ENCODE measurements around the gene DTX3L. TPM values are rescaled to one million over a fixed set of nuclear protein-coding genes. Genes with fewer than 3 reads are reported as not detected.
"Not testable (repeated sequence)": the region's sequence is repeated elsewhere in the genome, so short reads cannot be mapped to it uniquely, and the experiment has no call there.

The DTX3L gene
- total and polyA plus RNA-seq, 5 donors, result 5.2 to 24.1 (median 13.2) TPM

DNA sequence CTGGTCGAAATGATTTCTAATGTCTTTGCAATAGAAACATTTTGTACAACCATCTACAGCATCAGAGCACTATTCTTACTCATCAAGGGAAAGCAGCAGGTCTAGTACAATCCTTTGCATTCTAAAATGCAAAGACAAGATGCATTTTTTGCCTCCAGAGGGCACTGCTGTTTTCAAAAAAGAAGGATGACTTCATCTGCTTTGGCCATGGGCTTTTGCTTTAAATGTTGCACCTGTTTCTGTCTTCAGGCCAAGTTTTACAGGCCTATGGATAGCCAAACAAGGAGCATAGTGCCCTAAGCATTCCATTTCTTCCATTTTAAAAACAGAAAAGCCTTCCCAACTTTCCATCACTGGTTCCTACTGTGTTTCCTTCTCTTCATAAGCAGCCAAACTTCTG lies 3.5 kb upstream of the DTX3L start:
- no peak for DNase-seq
- Histone ChIP-seq H3K9me3 (ENCODE audit: control insufficient read depth, low read length) (no peaks in the 10 kb centered on the region), H3K4me1 (ENCODE audit: control insufficient read depth, insufficient read depth, low read length) (peaks cover 2% of the 10 kb centered on the region), H3K27ac (ENCODE audit: low read length) (no peak overlapping the region), H3K4me3 (ENCODE audit: low read length) (no peak overlapping the region), H3K27me3 (ENCODE audit: control insufficient read depth, insufficient read depth) (no peaks in the 10 kb centered on the region)
- no peak for ATAC-seq
- intact Hi-C loops (cut with DNase I), result loop anchor here in 3 of 4 donors (2.0 to 10.0 kb wide), 2 partner anchors 114 to 118 kb away; no protein-coding TSS in a partner anchor
- WGBS, result 87% methylated on average over 1 of the region's 1 CpG

- no peaks in the 10 kb centered on the region for H3K9me3 ChIP-seq (ENCODE audit: control insufficient read depth, low read length)
- peak overlapping the region; percentile 89 for H3K4me3 ChIP-seq (ENCODE audit: low read length)
- intact Hi-C loops (cut with DNase I), result loop anchor here in 1 of 4 donors (10.0 kb wide), 1 partner anchor 112 kb away; no protein-coding TSS in a partner anchor
- no peaks in the 10 kb centered on the region for H3K27me3 ChIP-seq (ENCODE audit: control insufficient read depth, insufficient read depth)
- peak in 1 of 2 donors; percentile 15 for ATAC-seq
- H3K27ac ChIP-seq (ENCODE audit: low read length), result peak overlapping the region; percentile 71
- no peak for DNase-seq
- WGBS, result 34% methylated on average over 5 of the region's 5 CpGs
- peaks cover 2% of the 10 kb centered on the region for H3K4me1 ChIP-seq (ENCODE audit: control insufficient read depth, insufficient read depth, low read length)
These were observed 1.0 kb upstream of the DTX3L start for GRCh38 chr3:122562923-122563716.

DNA sequence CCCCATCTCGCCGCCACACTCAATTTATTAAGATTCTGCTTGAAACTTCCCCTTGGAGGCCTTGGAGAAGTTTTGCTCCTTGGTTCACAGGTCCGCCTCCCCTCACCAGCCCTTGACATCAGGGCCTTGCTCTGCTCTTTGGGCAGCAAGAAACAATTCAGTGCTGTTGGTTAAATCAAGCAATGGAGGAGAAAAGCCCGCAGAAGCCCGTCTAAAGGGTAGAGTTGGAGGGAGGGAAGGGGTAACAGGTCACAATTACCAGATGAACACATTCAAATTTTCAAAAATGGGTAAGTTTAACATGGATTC lies 467 bp upstream of the DTX3L start:
- Histone ChIP-seq H3K4me1 (ENCODE audit: control insufficient read depth, insufficient read depth, low read length) (peaks cover 2% of the 10 kb centered on the region), H3K27me3 (ENCODE audit: control insufficient read depth, insufficient read depth) (no peaks in the 10 kb centered on the region), H3K4me3 (ENCODE audit: low read length) (peak overlapping the region; percentile 89), H3K27ac (ENCODE audit: low read length) (peak overlapping the region; percentile 71), H3K9me3 (ENCODE audit: control insufficient read depth, low read length) (no peaks in the 10 kb centered on the region)
- WGBS, result 28% methylated on average over 5 of the region's 5 CpGs
- intact Hi-C loops (cut with DNase I), result loop anchor here in 1 of 4 donors (10.0 kb wide), 1 partner anchor 111 kb away; no protein-coding TSS in a partner anchor
- peak in 1 of 3 donors; percentile 53 for DNase-seq
- ATAC-seq, result peak in 1 of 2 donors; percentile 29

GRCh38 chr3:122568131-122568530 lies 4.0 kb downstream of the DTX3L start:
- not testable (repeated sequence) for H3K4me1 ChIP-seq (ENCODE audit: control insufficient read depth, insufficient read depth, low read length); H3K9me3 ChIP-seq (ENCODE audit: control insufficient read depth, low read length); H3K27me3 ChIP-seq (ENCODE audit: control insufficient read depth, insufficient read depth); ATAC-seq; H3K4me3 ChIP-seq (ENCODE audit: low read length); DNase-seq; H3K27ac ChIP-seq (ENCODE audit: low read length)
- WGBS, result over 99% methylated on average over 7 of the region's 7 CpGs
- intact Hi-C loops (cut with DNase I), result loop anchor here in 2 of 4 donors (5.0 to 10.0 kb wide), 2 partner anchors 107 to 114 kb away; partner anchors contain the start of gene PARP14 (in 1 of the 2)

DNA sequence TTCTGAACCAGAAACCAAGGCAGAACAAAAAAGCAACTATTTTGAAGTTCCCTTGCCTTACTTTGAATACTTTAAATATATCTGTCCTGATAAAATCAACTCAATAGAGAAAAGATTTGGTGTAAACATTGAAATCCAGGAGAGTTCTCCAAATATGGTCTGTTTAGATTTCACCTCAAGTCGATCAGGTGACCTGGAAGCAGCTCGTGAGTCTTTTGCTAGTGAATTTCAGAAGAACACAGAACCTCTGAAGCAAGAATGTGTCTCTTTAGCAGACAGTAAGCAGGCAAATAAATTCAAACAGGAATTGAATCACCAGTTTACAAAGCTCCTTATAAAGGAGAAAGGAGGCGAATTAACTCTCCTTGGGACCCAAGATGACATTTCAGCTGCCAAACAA lies 4.6 kb downstream of the DTX3L start:
- 78% methylated on average over 3 of the region's 3 CpGs for WGBS
- no peaks in the 10 kb centered on the region for H3K4me1 ChIP-seq (ENCODE audit: control insufficient read depth, insufficient read depth, low read length)

DNA sequence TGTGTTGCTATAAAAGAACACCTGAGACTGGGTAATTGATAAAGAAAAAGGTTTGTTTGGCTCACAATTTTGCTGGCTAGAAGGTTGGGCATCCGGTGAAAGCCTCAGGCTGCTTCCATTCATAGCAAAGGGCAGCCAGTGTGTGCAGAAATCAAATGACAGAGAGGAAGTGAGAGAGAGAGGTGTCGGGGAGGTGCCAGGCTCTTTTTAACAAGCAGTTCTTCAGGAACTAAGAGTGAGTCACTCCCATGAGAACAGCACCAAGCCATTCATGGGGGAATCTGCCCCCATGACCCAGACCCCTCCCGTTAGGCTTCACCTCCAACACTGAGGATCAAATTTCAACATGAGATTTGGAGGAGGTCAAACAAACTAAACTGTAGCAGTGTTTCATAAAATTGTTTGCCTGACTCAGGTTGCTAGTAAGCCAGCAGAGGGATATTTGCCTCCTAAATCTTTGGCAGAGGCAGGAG lies 8.8 kb downstream of the DTX3L start:
- Histone ChIP-seq H3K27me3 (ENCODE audit: control insufficient read depth, insufficient read depth) (no peaks in the 10 kb centered on the region), H3K27ac (ENCODE audit: low read length) (no peak overlapping the region), H3K9me3 (ENCODE audit: control insufficient read depth, low read length) (no peaks in the 10 kb centered on the region), H3K4me1 (ENCODE audit: control insufficient read depth, insufficient read depth, low read length) (no peaks in the 10 kb centered on the region), H3K4me3 (ENCODE audit: low read length) (no peak overlapping the region)
- ATAC-seq (peak in 1 of 2 donors; percentile 69), DNase-seq (no peak)
- intact Hi-C loops (cut with DNase I), result no loop called here
- 57% methylated on average over 3 of the region's 3 CpGs for whole genome bisulfite sequencing

More for the DNA sequence above, 4.6 kb downstream of the DTX3L start:
- Histone ChIP-seq H3K27me3 (ENCODE audit: control insufficient read depth, insufficient read depth) (no peaks in the 10 kb centered on the region), H3K9me3 (ENCODE audit: control insufficient read depth, low read length) (no peaks in the 10 kb centered on the region), H3K27ac (ENCODE audit: low read length) (no peak overlapping the region), H3K4me3 (ENCODE audit: low read length) (no peak overlapping the region)
- ATAC-seq (no peak), DNase-seq (no peak)
- intact Hi-C loops (cut with DNase I), result loop anchor here in 2 of 4 donors (5.0 to 10.0 kb wide), 2 partner anchors 106 to 114 kb away; partner anchors contain the start of gene PARP14 (in 1 of the 2)

DNA sequence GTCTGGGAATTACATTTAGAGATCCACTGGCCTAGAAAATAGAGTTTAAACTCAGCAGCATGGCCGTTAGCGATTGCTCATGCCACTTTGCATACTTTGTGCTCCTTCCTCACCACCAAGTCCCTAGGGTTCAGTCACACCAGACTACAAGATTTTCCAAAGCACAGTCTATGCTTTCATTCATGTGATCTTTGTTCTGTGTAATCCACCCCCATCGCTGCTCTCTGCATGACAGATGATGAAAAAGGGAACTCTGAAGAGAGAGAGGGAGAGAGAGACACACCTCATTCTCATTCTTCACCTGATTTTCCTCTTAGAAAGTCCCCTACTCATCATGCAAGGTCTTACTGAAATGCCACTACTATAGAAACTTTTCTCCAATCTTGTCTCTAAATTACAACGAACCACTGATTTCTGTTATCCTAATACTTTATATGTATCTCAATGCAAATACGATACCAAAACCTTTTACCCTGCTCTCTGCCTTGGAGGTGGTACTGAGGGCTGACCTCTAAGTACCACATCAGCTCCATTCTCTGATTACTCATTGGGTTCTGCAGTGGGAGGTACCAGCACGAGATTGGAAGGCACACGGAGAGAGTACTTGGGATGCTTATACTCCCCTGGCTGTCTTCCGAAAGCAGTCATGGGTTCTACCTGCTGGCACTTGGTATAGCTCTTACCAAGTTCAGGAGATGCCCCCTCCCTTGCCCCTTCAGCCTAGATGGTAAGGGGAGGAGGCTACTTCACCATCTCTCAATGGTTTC lies 12.2 kb downstream of the DTX3L start:
- ATAC-seq (no peak), DNase-seq (no peak)
- Histone ChIP-seq H3K4me1 (ENCODE audit: control insufficient read depth, insufficient read depth, low read length) (no peaks in the 10 kb centered on the region), H3K9me3 (ENCODE audit: control insufficient read depth, low read length) (no peaks in the 10 kb centered on the region), H3K27ac (ENCODE audit: low read length) (no peak overlapping the region), H3K4me3 (ENCODE audit: low read length) (no peak overlapping the region), H3K27me3 (ENCODE audit: control insufficient read depth, insufficient read depth) (no peaks in the 10 kb centered on the region)
- WGBS, result 68% methylated on average over 8 of the region's 8 CpGs
- intact Hi-C loops (cut with DNase I), result no loop called here

GRCh38 chr3:122577409-122578031 lies 13.4 kb downstream of the DTX3L start, which contains the start of gene PARP15:
Gene PARP15 (plus strand): TSS chr3:122577650. CDS start chr3:122577668, 18 bp downstream.
- 2% methylated on average over 40 of the region's 40 CpGs for WGBS
- H3K27ac ChIP-seq (ENCODE audit: low read length), result no peak within 1 kb of the TSS
- H3K9me3 ChIP-seq (ENCODE audit: control insufficient read depth, low read length), result peaks cover 3% of the 10 kb centered on the region
- intact Hi-C loops (cut with DNase I), result no loop called here
- H3K27me3 ChIP-seq (ENCODE audit: control insufficient read depth, insufficient read depth), result no peaks in the 10 kb centered on the region
- DNase-seq (peak; percentile 26 to 61 (median 58)), ATAC-seq (peak; percentile 74 to 75)
- peak within 1 kb of the TSS; percentile 55 for H3K4me3 ChIP-seq (ENCODE audit: low read length)
- H3K4me1 ChIP-seq (ENCODE audit: control insufficient read depth, insufficient read depth, low read length), result no peaks in the 10 kb centered on the region

GRCh38 chr3:122578069-122578740 lies 14.1 kb downstream of the DTX3L start:
- peaks cover 3% of the 10 kb centered on the region for H3K9me3 ChIP-seq (ENCODE audit: control insufficient read depth, low read length)
- WGBS, result 41% methylated on average over 5 of the region's 5 CpGs
- no peaks in the 10 kb centered on the region for H3K4me1 ChIP-seq (ENCODE audit: control insufficient read depth, insufficient read depth, low read length)
- DNase-seq (no peak), ATAC-seq (no peak)
- H3K4me3 ChIP-seq (ENCODE audit: low read length), result peak overlapping the region; percentile 55
- no peaks in the 10 kb centered on the region for H3K27me3 ChIP-seq (ENCODE audit: control insufficient read depth, insufficient read depth)
- no peak overlapping the region for H3K27ac ChIP-seq (ENCODE audit: low read length)
- intact Hi-C loops (cut with DNase I), result no loop called here

DNA sequence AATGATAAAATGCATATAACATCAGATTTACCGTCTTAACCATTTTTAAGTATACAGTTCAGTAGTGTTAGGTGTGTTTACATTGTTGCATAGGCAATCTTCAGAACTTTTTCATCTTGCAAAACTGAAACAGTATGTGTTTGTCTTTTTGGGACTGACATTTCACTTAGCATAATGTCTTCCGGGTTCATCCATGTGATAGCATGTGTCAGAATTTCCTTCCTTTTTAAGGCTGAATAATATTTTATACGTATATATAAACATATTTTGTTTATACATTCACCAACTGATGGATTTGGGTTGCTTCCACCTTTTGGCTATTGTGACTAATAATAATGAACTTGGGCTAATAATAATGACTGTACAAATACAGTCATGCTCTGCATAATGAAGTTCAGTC lies 16.3 kb downstream of the DTX3L start:
- intact Hi-C loops (cut with DNase I), result no loop called here
- H3K27ac ChIP-seq (ENCODE audit: low read length), result no peak overlapping the region
- H3K27me3 ChIP-seq (ENCODE audit: control insufficient read depth, insufficient read depth), result no peaks in the 10 kb centered on the region
- no peaks in the 10 kb centered on the region for H3K4me1 ChIP-seq (ENCODE audit: control insufficient read depth, insufficient read depth, low read length)
- peaks cover 3% of the 10 kb centered on the region for H3K9me3 ChIP-seq (ENCODE audit: control insufficient read depth, low read length)
- 66% methylated on average over 3 of the region's 3 CpGs for WGBS
- no peak for DNase-seq
- no peak for ATAC-seq
- no peak overlapping the region for H3K4me3 ChIP-seq (ENCODE audit: low read length)
